Cardiac septum (tissue), 1 donor: Measurements from ENCODE around the gene ARFRP1. TPM values are rescaled to one million over a fixed set of nuclear protein-coding genes. Genes with fewer than 3 reads are reported as not detected.
A peak's percentile ranks its signal among the peaks of the same experiment; 100 is the strongest.

Experiments
- DNase-seq: peaks from one replicate; pipeline ENCODE4 v3.0.0-alpha.2; 2020; ENCODE audit warnings: low spot score
- intact Hi-C: fragments of 100-400 bp; cut with DNase I; formaldehyde crosslinking; loops from one replicate; pipeline ENCODE4 v1.14.0; 2022
- total RNA-seq: library from RNA; stranded (reverse); fragmentation: NEBNext Ultra II Directional; extraction: Animal tissue kit (Norgen Biotek cat#: 25700); gene quantifications from one replicate; pipeline ENCODE4 v1.2.1, GENCODE V29; 2021
- donor health status: DM: no; HTN: no; CAD: no.

The ARFRP1 gene
- total RNA-seq, 1 donor from 2014 or later = 40.3 TPM

- intact Hi-C loops = loop anchor here (5.0 kb wide), 1 partner anchor 117 kb away; the partner anchor contains the start of gene GMEB2
- peak; percentile 71 for DNase-seq
Measured at GRCh38 chr20:63744574-63745423, 37.0 kb upstream of the ARFRP1 start.

- intact Hi-C loops = loop anchor here (5.0 kb wide), 1 partner anchor 117 kb away; the partner anchor contains the start of gene GMEB2
- no peak for DNase-seq
Measured at GRCh38 chr20:63744158-63744557, 36.4 kb upstream of the ARFRP1 start.

- intact Hi-C loops = loop anchor here (5.0 kb wide), 1 partner anchor 116 kb away; the partner anchor contains the start of gene GMEB2
- DNase-seq = peak; percentile 61
Measured at GRCh38 chr20:63743210-63743970, 35.6 kb upstream of the ARFRP1 start.

- DNase-seq = peak; percentile 63
- intact Hi-C loops = loop anchor here (5.0 kb wide), 1 partner anchor 115 kb away; the partner anchor contains the start of gene GMEB2
Measured at GRCh38 chr20:63742381-63743024, 34.7 kb upstream of the ARFRP1 start.

- DNase-seq = peak; percentile 73
- intact Hi-C loops = loop anchor here (5.0 kb wide), 1 partner anchor 115 kb away; the partner anchor contains the start of gene GMEB2
Measured at GRCh38 chr20:63741676-63742380, 34.1 kb upstream of the ARFRP1 start.

- intact Hi-C loops = loop anchor here (5.0 kb wide), 1 partner anchor 114 kb away; the partner anchor contains the start of gene GMEB2
- no peak for DNase-seq
Measured at GRCh38 chr20:63741354-63741675, 33.5 kb upstream of the ARFRP1 start.

- intact Hi-C loops = loop anchor here (5.0 kb wide), 1 partner anchor 113 kb away; the partner anchor contains the start of gene GMEB2
Measured at GRCh38 chr20:63740627-63741353, 33.0 kb upstream of the ARFRP1 start.

GRCh38 chr20:63740070-63740626 lies 32.4 kb upstream of the ARFRP1 start:
- intact Hi-C loops = loop anchor here (5.0 kb wide), 1 partner anchor 113 kb away; the partner anchor contains the start of gene GMEB2

More at GRCh38 chr20:63740627-63741353, 33.0 kb upstream of the ARFRP1 start:
- DNase-seq = peak; percentile 93

GRCh38 chr20:63739130-63740069 lies 31.6 kb upstream of the ARFRP1 start, which contains the start of gene SLC2A4RG:
TSS of gene SLC2A4RG (plus strand) at chr20:63739776. CDS start at chr20:63739913, 137 bp downstream.
- intact Hi-C loops = loop anchor here (5.0 kb wide), 2 partner anchors 42 to 112 kb away; partner anchors contain the start of genes GMEB2 and TNFRSF6B

More at GRCh38 chr20:63740070-63740626, 32.4 kb upstream of the ARFRP1 start:
- peak; percentile 78 for DNase-seq

GRCh38 chr20:63738687-63739129 lies 30.9 kb upstream of the ARFRP1 start:
- intact Hi-C loops = loop anchor here (5.0 kb wide), 1 partner anchor 41 kb away; the partner anchor contains the start of gene TNFRSF6B
- DNase-seq = peak; percentile 80

More at GRCh38 chr20:63739130-63740069, 31.6 kb upstream of the ARFRP1 start, which contains the start of gene SLC2A4RG:
- peak; percentile 89 for DNase-seq

- DNase-seq = peak; percentile 60
- intact Hi-C loops = loop anchor here (5.0 kb wide), 1 partner anchor 41 kb away; the partner anchor contains the start of gene TNFRSF6B
Measured at GRCh38 chr20:63737945-63738686, 30.3 kb upstream of the ARFRP1 start.

GRCh38 chr20:63737695-63737944 lies 29.8 kb upstream of the ARFRP1 start:
- no peak for DNase-seq
- intact Hi-C loops = loop anchor here (5.0 kb wide), 1 partner anchor 40 kb away; the partner anchor contains the start of gene TNFRSF6B

- intact Hi-C loops = loop anchor here (5.0 kb wide), 1 partner anchor 40 kb away; the partner anchor contains the start of gene TNFRSF6B
- no peak for DNase-seq
Measured at GRCh38 chr20:63736893-63737694, 29.3 kb upstream of the ARFRP1 start.

GRCh38 chr20:63735859-63736718 lies 28.3 kb upstream of the ARFRP1 start, which contains the start of gene LIME1:
TSS of gene LIME1 (plus strand) at chr20:63736664. CDS start at chr20:63737550, 886 bp downstream.
- DNase-seq = peak; percentile 61
- intact Hi-C loops = loop anchor here (5.0 kb wide), 1 partner anchor 39 kb away; the partner anchor contains the start of gene TNFRSF6B
